ENCODE data around the gene BAX. TPM values are rescaled to one million over a fixed set of nuclear protein-coding genes. Genes with fewer than 3 reads are reported as not detected.

BAX gene
- total and polyA plus RNA-seq, 2 of the 13 experiments (the other 11 are each of a cell fraction or from before 2014, with no cell fraction given) = 139 to 176 TPM

DNA sequence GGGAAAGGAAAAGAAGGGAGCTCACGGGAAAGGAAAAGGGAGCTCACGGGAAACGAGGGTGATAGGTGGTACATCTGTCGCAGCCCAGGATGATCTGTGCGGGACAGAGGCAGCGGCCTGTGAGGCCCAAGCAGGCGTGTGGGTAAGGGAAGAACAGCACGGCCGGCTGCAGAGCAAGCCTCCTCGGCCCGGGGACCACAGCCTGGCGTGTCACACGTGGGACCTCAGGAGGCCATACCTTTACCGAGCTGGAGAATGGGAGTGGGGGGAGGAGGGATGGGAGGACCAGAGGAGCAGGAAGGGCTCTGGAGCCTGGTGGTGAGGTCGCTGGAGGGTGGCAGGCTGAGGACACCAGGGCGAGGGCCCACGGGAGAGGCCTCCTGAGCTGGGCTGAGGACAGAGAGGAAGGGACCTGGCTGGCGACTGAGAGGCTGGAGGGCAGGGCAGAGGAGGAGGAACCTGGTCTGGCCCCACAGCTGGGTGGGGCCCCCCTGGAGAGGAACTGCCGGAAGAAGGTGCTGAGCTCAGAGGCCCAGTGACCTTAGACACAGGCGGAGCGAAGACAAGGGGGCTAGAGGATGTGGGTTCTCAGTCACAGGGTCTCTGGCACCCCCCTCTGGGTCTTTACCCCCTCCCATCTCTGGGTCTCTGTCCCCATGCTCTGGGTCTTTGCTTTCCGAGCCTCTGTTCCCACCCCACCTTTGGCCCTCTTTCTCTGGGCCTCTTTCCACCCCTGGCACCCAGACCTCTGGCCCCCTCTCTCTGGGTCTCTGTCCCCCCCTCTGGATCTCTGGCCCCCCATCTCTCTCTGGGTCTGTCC lies 7.6 kb downstream of the BAX start (continued):
- TF ChIP-seq ZNF564 (CRISPR knock-in tag; IDR thresholded peaks at IDR 0.05) = no peak
- no peak; the same call in none of the 2 replicates for TF ChIP-seq SRY (CRISPR knock-in tag; IDR thresholded peaks at IDR 0.05)
- TF ChIP-seq, protein P1, sequence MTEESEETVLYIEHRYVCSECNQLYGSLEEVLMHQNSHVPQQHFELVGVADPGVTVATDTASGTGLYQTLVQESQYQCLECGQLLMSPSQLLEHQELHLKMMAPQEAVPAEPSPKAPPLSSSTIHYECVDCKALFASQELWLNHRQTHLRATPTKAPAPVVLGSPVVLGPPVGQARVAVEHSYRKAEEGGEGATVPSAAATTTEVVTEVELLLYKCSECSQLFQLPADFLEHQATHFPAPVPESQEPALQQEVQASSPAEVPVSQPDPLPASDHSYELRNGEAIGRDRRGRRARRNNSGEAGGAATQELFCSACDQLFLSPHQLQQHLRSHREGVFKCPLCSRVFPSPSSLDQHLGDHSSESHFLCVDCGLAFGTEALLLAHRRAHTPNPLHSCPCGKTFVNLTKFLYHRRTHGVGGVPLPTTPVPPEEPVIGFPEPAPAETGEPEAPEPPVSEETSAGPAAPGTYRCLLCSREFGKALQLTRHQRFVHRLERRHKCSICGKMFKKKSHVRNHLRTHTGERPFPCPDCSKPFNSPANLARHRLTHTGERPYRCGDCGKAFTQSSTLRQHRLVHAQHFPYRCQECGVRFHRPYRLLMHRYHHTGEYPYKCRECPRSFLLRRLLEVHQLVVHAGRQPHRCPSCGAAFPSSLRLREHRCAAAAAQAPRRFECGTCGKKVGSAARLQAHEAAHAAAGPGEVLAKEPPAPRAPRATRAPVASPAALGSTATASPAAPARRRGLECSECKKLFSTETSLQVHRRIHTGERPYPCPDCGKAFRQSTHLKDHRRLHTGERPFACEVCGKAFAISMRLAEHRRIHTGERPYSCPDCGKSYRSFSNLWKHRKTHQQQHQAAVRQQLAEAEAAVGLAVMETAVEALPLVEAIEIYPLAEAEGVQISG (CRISPR knock-in tag; IDR thresholded peaks at IDR 0.05) = peak; percentile 85
- TF ChIP-seq, protein P2, sequence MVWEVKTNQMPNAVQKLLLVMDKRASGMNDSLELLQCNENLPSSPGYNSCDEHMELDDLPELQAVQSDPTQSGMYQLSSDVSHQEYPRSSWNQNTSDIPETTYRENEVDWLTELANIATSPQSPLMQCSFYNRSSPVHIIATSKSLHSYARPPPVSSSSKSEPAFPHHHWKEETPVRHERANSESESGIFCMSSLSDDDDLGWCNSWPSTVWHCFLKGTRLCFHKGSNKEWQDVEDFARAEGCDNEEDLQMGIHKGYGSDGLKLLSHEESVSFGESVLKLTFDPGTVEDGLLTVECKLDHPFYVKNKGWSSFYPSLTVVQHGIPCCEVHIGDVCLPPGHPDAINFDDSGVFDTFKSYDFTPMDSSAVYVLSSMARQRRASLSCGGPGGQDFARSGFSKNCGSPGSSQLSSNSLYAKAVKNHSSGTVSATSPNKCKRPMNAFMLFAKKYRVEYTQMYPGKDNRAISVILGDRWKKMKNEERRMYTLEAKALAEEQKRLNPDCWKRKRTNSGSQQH (CRISPR knock-in tag; IDR thresholded peaks at IDR 0.05; ENCODE audit: low read depth) = peak; percentile 45; the same call in 1 of the 2 replicates
- TF ChIP-seq, protein P3, sequence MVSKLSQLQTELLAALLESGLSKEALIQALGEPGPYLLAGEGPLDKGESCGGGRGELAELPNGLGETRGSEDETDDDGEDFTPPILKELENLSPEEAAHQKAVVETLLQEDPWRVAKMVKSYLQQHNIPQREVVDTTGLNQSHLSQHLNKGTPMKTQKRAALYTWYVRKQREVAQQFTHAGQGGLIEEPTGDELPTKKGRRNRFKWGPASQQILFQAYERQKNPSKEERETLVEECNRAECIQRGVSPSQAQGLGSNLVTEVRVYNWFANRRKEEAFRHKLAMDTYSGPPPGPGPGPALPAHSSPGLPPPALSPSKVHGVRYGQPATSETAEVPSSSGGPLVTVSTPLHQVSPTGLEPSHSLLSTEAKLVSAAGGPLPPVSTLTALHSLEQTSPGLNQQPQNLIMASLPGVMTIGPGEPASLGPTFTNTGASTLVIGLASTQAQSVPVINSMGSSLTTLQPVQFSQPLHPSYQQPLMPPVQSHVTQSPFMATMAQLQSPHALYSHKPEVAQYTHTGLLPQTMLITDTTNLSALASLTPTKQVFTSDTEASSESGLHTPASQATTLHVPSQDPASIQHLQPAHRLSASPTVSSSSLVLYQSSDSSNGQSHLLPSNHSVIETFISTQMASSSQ (IDR thresholded peaks at IDR 0.05; ENCODE audit: low read depth) = 0 out of 2 replicates have a peak, but pooled peaks have one; percentile 57
- TF ChIP-seq, protein P3 (CRISPR knock-in tag; IDR thresholded peaks at IDR 0.05; ENCODE audit: borderline replicate concordance) = peak; percentile 79
- TF ChIP-seq, protein P4, sequence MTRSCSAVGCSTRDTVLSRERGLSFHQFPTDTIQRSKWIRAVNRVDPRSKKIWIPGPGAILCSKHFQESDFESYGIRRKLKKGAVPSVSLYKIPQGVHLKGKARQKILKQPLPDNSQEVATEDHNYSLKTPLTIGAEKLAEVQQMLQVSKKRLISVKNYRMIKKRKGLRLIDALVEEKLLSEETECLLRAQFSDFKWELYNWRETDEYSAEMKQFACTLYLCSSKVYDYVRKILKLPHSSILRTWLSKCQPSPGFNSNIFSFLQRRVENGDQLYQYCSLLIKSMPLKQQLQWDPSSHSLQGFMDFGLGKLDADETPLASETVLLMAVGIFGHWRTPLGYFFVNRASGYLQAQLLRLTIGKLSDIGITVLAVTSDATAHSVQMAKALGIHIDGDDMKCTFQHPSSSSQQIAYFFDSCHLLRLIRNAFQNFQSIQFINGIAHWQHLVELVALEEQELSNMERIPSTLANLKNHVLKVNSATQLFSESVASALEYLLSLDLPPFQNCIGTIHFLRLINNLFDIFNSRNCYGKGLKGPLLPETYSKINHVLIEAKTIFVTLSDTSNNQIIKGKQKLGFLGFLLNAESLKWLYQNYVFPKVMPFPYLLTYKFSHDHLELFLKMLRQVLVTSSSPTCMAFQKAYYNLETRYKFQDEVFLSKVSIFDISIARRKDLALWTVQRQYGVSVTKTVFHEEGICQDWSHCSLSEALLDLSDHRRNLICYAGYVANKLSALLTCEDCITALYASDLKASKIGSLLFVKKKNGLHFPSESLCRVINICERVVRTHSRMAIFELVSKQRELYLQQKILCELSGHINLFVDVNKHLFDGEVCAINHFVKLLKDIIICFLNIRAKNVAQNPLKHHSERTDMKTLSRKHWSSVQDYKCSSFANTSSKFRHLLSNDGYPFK (CRISPR knock-in tag; IDR thresholded peaks at IDR 0.05; ENCODE audit: borderline replicate concordance) = no peak; the same call in 1 of the 2 replicates
- TF ChIP-seq EHMT2 (IDR thresholded peaks at IDR 0.05; ENCODE audit: borderline replicate concordance, low read depth, low read length) = no peak
- TF ChIP-seq, protein P5, sequence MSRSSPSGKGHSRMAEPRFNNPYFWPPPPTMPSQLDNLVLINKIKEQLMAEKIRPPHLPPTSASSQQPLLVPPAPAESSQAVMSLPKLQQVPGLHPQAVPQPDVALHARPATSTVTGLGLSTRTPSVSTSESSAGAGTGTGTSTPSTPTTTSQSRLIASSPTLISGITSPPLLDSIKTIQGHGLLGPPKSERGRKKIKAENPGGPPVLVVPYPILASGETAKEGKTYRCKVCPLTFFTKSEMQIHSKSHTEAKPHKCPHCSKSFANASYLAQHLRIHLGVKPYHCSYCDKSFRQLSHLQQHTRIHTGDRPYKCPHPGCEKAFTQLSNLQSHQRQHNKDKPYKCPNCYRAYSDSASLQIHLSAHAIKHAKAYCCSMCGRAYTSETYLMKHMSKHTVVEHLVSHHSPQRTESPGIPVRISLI (CRISPR knock-in tag; IDR thresholded peaks at IDR 0.05; ENCODE audit: borderline replicate concordance) = peak; percentile 45
- TF ChIP-seq ZNF160 (CRISPR knock-in tag; IDR thresholded peaks at IDR 0.05) = peak; percentile 62; the same call in 1 of the 2 replicates
- peak; percentile 85 for TF ChIP-seq SP4 (CRISPR knock-in tag; IDR thresholded peaks at IDR 0.05)
- TF ChIP-seq NFIC (IDR thresholded peaks at IDR 0.05; ENCODE audit: low read length) = no peak; the same call in 1 of the 2 replicates
- peak; percentile 92 for TF ChIP-seq MEF2D (CRISPR knock-in tag; IDR thresholded peaks at IDR 0.05)
- no peak for TF ChIP-seq ZEB1 (IDR thresholded peaks at IDR 0.05; ENCODE audit: insufficient replicate concordance, low read depth)
